HG02588 (cell line): ENCODE measurements around the gene STMN3.
"Not testable (repeated sequence)": the region's sequence is repeated elsewhere in the genome, so short reads cannot be mapped to it uniquely, and the experiment has no call there.

ENCODE experiments used
- ATAC-seq: cut with Tn5 transposase; IDR thresholded peaks from one replicate; pipeline ENCODE4 v1.9.1; 2021; ENCODE audit warnings: mild to moderate bottlenecking, moderate library complexity; ENCODE audit not compliant: unreplicated experiment

STMN3 gene

DNA sequence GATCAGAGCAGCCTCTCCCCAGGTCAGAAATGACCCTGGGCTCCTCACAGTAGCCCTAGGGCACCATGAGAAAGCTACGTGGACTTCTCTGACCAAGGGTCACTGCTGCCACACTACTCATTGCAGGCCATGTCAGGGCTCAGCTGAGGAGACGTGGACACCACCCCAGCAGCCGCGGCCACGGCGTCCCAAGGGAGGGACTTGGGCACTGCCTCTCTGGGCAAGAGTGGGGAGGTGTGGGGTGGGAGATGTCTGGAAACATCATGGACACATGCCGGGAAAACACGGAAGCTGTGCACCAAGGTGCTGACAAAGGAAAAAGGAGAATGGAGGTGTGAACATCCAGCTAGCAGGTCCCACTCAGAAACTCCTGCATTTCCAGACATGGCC is 35.4 kb downstream of the STMN3 start:
- ATAC-seq: no peak

DNA sequence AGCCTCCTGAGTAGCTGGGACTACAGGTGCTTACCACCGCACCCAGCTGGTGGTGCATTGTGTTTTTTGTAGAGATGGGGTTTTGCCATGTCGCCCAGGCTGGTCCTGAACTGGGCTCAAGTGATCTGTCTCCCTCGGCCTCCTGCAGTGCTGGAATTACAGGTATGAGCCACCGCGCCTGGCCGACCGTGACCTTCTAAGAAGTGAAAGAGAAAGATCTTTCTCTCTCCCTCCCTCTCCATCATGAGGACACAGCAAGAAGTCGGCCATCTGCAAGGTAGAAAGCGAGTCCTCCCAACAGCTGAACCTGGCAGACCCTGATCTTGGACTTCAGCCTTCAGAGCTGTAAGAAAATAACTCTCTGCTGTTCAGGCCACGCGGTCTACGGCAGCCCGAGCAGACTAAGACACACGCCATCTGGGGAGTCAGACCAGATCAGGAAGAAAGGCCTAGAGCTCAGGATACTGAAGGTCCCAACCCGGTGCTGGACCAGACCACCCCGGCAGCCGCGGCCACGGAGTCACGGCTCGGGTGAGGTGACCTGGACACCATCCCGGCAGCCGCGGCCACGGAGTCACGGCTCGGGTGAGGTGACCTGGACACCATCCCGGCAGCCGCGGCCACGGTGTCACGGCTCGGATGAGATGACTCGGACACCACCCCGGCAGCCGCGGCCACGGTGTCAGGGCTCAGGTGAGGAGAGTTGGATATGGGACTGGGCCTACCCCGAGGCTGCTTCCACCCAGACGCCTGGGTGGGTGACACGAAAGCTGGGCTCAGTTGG is 35.9 kb downstream of the STMN3 start:
- ATAC-seq: no peak

DNA sequence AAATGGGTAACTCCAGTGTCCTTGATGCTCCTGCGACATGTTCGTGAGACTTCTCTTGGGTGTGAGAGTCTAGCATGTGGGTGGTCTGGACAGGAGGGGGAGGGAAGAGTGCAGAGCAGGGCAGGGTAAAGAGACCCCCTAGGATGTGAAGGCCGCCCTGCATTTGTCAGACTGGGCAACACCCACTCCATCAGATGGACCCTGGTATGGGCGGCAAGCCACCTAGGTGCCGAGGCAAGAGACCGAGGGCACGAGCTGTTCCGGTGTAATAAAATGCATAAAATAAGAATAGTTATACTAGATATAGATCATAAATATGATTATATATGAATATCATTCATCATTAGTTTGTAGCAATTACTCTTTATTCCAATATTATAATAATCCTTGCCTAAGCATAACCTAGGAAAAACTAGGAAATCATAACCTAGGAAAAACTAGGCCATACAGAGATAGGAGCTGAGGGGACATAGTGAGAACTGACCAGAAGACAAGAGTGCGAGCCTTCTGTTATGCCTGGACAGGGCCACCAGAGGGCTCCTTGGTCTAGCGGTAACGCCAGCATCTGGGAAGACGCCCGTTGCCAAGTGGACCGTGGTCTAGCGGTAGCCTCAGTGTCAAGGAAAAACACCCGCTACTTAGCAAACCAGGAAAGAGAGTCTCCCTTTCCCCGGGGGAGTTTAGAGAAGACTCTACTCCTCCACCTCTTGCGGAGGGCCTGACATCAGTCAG is 39.2 kb downstream of the STMN3 start:
- ATAC-seq: not testable (repeated sequence)

DNA sequence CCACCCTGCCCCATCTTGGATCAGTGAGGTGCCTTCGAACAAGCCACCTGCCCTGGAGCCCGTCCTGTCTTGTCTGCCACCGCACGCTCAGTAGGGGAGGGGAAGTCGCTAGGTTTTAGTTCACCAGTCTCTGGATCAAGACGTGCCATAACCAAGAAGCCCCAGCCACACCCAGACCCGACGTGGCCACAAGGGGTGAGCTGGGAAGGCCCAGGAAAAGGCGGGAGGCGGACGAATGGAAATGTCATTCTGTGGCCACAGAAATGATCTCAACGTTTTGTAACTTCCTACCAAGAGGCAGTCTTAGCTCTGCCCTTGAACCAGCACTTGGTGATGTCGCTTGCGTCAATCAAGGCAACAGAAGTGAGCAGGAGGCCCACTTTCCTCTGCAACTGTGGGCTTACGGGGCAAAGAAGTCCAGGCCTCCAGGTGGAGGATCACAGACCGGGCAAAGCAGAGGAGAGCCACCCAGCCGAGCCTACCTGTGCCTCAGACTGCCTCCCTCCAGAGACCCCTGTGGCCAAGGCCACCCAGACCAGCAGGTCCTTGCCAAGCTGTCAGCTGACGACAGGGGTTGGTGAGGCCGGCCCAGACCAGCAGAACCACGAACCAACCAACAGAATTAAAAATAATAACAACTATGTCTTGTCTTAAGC is 40.8 kb downstream of the STMN3 start:
- no peak for ATAC-seq

DNA sequence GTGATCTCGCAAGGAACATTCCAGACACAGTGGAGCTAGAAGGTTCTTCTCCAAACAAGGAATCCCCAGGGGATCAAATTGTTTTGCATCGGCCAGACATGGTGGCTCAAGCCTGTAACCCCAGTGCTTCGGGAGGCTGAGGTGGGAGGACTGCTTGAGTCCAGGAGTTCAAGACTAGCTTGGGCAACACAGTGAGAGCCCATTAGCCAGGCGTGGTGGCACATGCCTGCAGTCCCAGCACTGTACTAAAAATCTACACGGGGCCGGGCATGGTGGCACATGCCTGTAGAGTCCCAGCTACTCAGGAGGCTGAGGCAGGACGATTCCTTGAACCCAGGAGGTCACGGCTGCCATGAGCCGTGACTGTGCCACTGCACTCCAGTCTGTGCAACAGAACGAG is 41.6 kb downstream of the STMN3 start:
- no peak for ATAC-seq

DNA sequence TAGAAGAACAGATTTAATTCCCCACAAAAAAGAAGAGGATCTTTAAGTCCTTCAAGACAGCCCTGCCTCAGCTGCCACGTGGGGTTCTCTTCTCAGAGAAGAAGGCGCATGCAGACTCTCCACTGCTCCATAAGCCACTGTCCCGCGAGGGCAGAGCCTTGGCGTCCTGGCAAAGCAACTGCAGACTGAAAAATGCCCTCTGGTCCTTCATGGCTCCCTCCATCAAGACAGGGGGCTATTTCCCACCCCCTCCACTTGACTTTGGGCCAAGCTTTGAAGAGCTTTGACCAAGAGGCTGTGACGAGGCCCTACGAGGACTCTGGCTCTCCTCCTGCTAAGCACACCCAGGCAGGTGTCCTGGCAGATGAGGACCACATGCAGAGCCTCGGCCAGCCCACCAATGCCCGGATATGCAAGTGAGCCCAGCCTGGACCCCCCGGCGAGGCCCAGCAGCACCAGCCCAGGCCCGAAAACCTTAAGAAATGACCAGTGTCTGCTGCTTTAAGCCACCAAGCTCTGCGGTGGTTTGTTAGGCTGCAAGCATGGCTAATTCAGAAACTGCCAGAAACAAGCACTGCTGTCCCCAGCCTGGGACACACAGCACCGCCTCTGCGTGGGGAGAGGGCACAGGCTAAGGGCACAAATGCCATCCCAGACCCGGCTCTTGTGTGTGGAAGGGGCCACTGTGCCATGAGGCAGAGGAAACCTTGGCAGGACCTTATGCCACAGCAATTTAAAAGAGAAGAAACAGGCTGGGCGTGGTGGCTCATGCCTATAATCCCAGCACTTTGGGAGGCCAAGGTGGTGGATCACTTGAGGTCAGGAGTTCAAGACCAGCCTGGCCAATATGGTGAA is 42.4 kb downstream of the STMN3 start:
- no peak for ATAC-seq

DNA sequence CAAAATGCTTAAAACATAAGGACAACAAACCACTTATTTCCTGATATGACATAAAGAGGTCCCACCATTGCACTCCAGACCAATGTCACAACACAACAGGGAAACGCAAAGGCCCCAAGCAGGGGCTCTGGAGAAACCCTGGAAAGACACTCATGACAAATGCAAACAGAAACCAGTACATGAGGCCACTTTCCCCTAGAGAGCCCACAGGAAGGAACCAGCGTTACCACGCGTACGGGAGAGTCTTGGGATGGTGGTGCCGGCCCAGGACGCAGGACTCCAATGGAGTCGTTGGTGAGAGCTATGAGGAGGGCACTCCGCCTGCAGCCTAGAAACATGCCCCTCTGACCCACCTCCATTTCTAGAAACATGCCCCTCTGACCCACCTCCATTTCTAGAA is 46.5 kb downstream of the STMN3 start:
- ATAC-seq: no peak

DNA sequence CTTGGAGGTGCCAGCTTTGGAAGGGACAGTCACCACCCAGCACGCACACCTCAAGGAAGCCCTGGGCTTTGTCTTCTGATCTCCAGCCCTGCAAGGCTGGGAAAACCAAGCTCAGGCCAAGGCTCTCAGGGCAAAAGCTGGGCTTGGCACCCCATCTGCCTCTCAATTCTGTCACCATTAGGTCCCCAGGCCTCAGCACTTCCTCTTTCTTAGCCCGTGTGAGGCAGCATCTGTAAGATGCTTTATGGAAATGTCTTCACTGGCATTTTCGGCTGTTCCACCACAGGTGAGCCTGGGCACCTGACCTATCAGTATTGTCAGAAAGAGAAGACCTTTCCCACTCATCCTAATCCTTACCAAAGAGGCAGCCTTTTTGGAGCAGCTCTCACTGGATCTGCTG is 50.9 kb downstream of the STMN3 start:
- no peak for ATAC-seq

DNA sequence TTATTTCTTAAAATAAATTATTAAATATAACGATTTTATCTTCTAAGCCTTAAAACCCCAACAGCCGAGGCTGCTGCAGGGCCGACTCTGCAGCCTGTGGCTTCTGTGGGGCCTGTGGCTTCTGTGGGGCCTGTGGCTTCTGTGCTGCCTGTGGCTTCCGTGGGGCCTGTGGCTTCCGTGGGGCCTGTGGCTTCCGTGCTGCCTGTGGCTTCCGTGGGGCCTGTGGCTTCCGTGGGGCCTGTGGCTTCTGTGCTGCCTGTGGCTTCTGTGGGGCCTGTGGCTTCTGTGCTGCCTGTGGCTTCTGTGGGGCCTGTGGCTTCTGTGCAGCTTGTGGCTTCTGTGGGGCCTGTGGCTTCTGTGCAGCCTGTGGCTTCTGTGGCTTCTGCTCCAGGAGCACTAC is 51.5 kb downstream of the STMN3 start:
- not testable (repeated sequence) for ATAC-seq

DNA sequence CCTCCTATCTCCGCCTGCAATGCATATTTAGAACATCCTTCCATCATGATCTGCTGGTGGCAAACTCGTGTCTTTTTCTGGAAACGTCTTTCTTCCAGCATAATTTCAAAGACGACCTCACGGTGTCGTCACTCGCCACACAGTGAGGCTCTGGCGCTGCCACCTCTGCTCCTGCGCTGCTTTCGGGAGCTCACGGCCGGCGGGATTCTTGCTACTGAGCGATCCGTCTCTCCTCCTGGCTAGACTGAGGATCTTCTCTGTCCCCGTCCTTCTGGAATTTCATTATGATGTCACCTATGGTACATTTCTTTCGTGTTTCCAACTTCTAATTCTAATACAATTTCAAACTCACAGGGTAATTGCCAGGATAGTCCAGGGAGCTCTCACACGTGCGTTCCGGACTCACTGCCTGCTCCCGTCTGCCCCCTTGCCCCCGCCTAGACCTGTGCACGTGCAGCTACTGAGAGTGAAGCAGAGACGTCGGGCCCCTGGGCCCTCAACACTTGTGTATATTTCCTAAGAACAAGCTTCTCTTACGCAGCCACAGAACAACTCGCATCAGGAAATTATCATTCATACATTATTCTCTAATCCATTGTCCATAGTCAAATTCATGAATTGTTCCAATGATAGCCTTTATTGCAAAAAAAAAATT is 53.7 kb downstream of the STMN3 start:
- ATAC-seq: no peak

DNA sequence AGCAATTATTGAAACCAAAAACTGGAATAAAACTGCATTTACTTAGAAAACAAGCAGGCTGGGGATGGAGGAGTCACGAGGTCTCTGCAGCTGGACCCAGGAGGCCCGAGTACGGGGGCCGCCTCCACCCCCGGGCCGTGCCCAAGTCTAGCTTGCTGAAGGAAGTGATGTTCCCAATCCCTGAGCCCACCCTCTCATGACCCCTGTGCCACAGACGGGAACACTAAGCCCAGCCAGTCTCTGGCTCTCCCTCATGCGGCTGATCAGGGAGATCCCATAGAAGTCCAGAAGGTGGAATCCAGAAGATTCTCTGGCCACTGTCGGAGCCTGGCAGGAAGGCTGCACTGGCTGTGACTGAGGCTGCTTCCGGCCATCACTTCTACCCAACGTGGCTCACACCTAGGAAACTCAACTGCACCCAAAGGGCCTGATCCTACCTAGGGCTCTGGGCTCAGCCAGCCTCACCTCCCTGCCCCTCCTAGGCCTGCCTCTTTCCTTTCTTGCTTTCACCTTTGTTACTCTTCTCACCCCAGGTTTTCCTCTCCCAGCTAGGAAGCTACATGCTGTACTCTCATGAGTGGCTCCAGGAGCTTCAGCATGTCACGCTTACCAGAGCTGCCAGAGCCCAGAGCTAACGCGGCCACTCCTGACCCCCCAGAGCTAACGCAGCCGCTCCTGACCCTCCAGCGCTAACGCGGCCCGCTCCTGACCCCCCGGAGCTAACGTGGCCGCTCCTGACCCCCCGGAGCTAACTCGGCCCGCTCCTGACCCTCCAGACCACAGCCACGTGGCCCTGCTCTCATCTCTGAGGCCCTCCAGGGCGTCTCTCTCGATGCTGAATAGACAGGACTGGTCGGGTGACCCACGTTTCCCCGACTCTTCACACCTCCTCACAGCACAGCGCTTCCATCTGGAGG is 54.5 kb downstream of the STMN3 start:
- ATAC-seq: no peak

DNA sequence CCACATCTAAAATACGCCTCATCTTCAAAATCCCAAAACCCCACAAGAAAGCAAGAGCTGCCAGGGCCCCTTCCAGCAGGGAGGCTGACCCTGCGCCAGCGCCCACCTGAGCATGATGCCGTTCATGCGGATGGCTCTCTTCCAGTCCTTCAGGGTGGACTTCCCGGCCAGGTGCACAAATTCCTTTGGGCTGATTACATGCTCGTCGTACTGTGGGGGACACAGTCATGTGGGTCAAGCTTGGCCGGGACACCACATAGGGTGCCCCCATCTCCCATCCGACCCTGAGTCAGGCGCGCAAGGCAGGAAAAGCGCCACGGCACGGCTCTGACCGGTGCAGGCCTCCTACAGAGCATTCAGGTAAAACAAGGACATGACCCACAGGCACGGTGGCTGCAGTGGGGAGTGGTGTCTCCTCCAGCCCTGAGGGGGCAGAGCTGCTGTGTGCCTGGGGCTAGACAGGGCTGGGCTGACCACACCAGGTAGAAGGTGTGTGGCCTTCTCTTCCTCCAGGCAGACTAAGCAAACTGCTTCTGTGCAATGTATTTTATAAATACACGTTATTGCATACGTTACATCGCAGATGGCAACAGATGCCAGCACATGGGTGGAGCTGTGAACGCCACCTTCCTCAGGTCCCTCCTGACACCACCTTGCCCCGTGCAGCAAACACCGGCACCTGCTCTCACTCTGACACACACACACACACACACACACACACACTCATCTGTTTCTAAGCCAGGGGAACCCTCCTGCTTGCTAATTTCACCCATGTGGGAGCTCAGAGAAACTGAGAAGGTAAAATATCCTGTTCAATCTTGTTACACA is 55.4 kb downstream of the STMN3 start:
- ATAC-seq: no peak

DNA sequence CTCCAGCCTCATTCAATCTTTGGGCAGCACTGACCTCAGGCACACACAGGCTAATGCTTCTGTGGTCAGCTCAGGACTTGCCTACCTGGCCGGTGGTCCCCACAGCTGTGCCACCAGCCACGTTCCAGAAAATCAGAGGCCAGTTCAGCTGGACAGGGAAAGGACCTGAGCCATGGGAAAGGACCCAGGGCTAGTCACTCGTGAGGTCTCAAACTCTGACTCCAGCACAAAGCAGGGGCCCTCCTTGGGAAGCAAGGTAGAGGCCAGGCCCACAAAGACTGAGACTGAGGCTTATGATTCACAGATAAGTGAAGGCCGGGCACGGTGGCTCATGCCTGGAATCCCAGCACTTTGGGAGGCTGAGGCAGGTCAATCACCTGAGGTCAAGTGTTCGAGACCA is 56.8 kb downstream of the STMN3 start:
- no peak for ATAC-seq

DNA sequence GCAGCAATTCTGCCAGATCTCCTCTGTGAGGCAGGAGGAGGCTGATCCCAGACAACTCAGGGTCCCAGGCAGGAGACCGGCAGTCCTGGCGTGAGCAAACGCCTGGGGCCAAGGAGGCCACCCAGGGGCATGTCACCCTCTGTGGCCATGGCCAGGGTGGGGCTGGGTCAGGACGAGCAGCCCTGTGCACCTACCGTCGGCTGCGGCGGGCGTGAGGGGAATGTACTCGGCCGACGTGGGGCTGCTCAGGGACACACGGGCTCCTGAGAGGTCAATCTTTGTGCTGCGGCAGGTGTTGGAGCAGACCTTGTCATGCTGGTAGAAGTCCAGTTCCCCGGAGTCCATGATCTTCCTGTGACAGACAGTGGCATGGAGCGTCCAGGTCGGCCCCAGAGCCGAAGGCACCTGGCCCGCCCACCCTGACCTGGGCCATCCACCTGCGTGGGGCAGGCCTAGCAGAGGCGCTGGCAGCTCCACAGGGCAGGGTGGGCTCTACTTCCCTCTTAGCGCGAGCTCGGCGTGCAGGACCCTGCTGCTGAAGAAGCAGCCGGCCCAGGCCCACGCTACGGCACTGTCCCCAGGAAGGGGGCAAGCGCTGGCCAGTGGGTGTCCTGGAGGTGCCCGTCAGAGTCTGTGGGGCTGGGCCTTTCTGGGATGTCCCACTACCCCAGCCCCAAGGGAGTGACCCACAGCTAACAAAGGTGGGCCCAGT is 57.7 kb downstream of the STMN3 start:
- no peak for ATAC-seq

DNA sequence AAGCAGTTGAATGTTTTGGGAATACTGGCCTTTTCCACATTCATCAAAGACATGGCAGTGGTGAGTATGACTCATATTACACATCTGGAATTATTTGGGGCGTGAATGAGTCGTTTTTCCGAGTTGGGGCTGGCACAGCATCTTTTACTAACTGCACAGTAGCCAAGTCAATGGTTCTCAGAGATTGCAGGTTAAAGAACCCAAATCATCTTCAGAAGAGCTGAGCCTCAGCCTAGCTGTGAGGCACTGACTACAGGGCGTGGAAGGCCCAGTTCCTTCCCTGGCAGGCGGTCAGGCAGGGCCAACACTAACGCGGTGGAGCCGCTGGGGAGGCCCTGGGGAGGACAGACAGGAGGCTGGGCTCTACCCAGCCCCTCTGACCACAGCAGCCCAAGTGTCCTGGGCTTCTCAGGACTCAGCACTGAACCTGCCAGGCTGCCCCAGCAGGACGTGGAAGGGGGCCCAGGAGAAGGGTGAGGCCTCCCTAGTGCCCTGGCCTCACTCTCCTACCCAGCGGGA is 59.1 kb downstream of the STMN3 start:
- ATAC-seq: no peak

DNA sequence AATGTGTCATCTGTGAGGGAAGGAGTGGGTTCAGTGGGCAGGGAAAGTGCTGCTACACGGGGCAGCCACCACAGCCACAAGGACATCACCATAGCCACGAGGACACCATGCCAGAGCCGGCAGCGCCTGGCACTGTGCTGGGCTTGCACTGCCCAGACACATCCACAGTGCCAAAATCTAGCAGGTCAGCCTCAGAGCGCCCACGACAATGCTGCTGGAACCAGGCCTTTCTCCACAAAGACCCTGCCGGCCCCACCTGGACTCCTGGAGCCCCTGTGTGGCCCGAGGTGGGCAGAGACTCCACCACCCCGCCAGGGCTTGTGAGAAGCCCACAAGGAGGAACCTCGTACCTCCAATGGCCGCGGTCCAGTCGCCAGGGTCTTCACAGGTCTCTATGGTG is 60.6 kb downstream of the STMN3 start:
- no peak for ATAC-seq

DNA sequence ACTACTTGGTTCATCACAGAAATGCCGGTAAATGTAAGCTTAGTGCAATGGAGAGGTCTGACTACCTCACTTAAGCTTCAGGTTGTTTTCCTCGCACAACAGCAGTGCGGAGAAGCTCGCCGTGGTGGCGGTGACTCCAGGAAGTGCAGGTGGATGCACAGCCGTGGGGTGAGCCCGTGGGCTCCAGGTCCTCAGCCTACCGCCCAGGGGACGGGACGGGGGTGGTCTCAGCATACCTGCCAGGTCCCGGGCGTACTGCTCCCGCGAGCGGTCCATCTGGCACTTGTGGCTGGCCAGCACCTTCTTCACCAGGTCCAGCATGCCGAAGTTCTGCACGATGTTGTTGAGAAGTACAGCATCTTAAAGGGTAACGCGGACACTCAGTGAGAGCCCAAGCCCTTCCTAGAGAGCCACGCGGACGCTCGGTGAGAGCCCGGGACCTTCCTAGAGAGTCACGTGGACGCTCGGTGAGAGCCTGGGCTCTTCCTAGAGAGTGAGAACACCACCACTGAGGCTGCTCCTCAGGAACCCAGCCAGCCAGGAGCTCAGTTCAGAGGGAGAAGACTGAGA is 61.4 kb downstream of the STMN3 start:
- no peak for ATAC-seq
